Right atrium auricular region (tissue), 2 donors: ENCODE measurements around the gene GALNS. TPM values are rescaled to one million over a fixed set of nuclear protein-coding genes. Genes with fewer than 3 reads are reported as not detected.

Experiments used
- DNase-seq: peaks from one replicate; pipeline ENCODE4 v3.0.0-alpha.2; 2019; ENCODE audit warnings: low spot score
- H3K27ac ChIP-seq, 2 donors: fragments of 200-600 bp; sonication (generic); 1 replicate in 1 of 2; 2 replicates in 1 of 2; pipeline ENCODE4 v1.5.1; 2016 to 2019
- H3K27me3 ChIP-seq, 2 donors: fragments of 200-600 bp; sonication (generic); one replicate each; pipeline versions ENCODE4 v1.5.1 to v1.6.0; 2017 to 2019
- H3K36me3 ChIP-seq: fragments of 200-600 bp; sonication (generic); one replicate; pipeline ENCODE4 v1.5.1; 2016
- H3K4me1 ChIP-seq, 2 donors: fragments of 200-600 bp; sonication (generic); one replicate each; pipeline versions ENCODE4 v1.5.1 to v1.6.0; 2017 to 2019
- H3K4me3 ChIP-seq, 2 donors: fragments of 200-600 bp; sonication (generic); 1 replicate in 1 of 2; 2 replicates in 1 of 2; pipeline ENCODE4 v1.5.1; 2017 to 2019; ENCODE audit warnings: mild to moderate bottlenecking in 1 of 2, moderate library complexity in 1 of 2
- H3K9me3 ChIP-seq, 2 donors: fragments of 200-600 bp; sonication (generic); one replicate each; pipeline ENCODE4 v1.5.1; 2019
- CTCF ChIP-seq, 2 donors: fragments of 200-600 bp; sonication (generic); IDR thresholded peaks; one replicate each; pipeline ENCODE4 v1.5.1; 2019; ENCODE audit warnings: antibody characterized with exemption in 2 of 2
- total RNA-seq, 2 donors: library from RNA; depleted of rRNA; stranded (reverse); fragments of >200 nt; gene quantifications; one replicate each; pipeline ENCODE4 v1.1.0, GENCODE V29; 2016

GALNS gene
- total RNA-seq, 2 donors from 2014 or later, result 12.6 to 18.8 TPM

- Histone ChIP-seq H3K27ac (no peak overlapping the region), H3K36me3 (peaks cover 10% of the 10 kb centered on the region), H3K4me3 (no peak overlapping the region), H3K27me3 (no peaks in the 10 kb centered on the region), H3K4me1 (peaks cover 0 to 45% of the 10 kb centered on the region in 2 donors), H3K9me3 (no peaks in the 10 kb centered on the region)
- no peak for TF ChIP-seq CTCF (IDR thresholded peaks at IDR 0.05)
- no peak for DNase-seq
Observed at GRCh38 chr16:88809068-88809675, 47.6 kb downstream of the GALNS start.

- no peak overlapping the region for H3K4me3 ChIP-seq
- H3K27ac ChIP-seq, result no peak overlapping the region
- DNase-seq, result no peak
- peaks cover 10% of the 10 kb centered on the region for H3K36me3 ChIP-seq
- H3K4me1 ChIP-seq, result peaks cover 0 to 46% of the 10 kb centered on the region in 2 donors
- H3K9me3 ChIP-seq, result no peaks in the 10 kb centered on the region
- no peaks in the 10 kb centered on the region for H3K27me3 ChIP-seq
- TF ChIP-seq CTCF (IDR thresholded peaks at IDR 0.05), result no peak
Observed at GRCh38 chr16:88807626-88808453, 48.9 kb downstream of the GALNS start.

- H3K9me3 ChIP-seq, result no peaks in the 10 kb centered on the region
- H3K27ac ChIP-seq, result no peak overlapping the region
- no peaks in the 10 kb centered on the region for H3K27me3 ChIP-seq
- peaks cover 0 to 46% of the 10 kb centered on the region in 2 donors for H3K4me1 ChIP-seq
- no peak overlapping the region for H3K4me3 ChIP-seq
- TF ChIP-seq CTCF (IDR thresholded peaks at IDR 0.05), result no peak
- DNase-seq, result no peak
- peaks cover 10% of the 10 kb centered on the region for H3K36me3 ChIP-seq
Observed at GRCh38 chr16:88807142-88807625, 49.6 kb downstream of the GALNS start.

- no peak for DNase-seq
- H3K4me1 ChIP-seq, result peaks cover 0 to 47% of the 10 kb centered on the region in 2 donors
- no peak overlapping the region for H3K4me3 ChIP-seq
- H3K27ac ChIP-seq, result no peak overlapping the region
- H3K9me3 ChIP-seq, result no peaks in the 10 kb centered on the region
- TF ChIP-seq CTCF (IDR thresholded peaks at IDR 0.05), result no peak
- H3K36me3 ChIP-seq, result peaks cover 10% of the 10 kb centered on the region
- no peaks in the 10 kb centered on the region for H3K27me3 ChIP-seq
Observed at GRCh38 chr16:88806491-88807111, 50.1 kb downstream of the GALNS start.

GRCh38 chr16:88805887-88806393 lies 50.8 kb downstream of the GALNS start:
- Histone ChIP-seq H3K4me3 (no peak overlapping the region), H3K4me1 (peaks cover 0 to 41% of the 10 kb centered on the region in 2 donors), H3K36me3 (peaks cover 10% of the 10 kb centered on the region), H3K9me3 (no peaks in the 10 kb centered on the region), H3K27me3 (no peaks in the 10 kb centered on the region), H3K27ac (no peak overlapping the region)
- DNase-seq, result no peak
- TF ChIP-seq CTCF (IDR thresholded peaks at IDR 0.05), result no peak
